ENCODE results near the gene TLR4.

Gene TLR4

GRCh38 chr9:117704024-117704575 is at the start of gene TLR4:
Gene TLR4, plus strand, starts transcription at chr9:117704403. Its CDS starts 70 bp downstream, at chr9:117704473.
- H3K4me3 ChIP-seq (ENCODE audit: low read length), result peak within 1 kb of the TSS; percentile 11
- H2AFZ ChIP-seq (ENCODE audit: low read depth, low read length), result peak within 1 kb of the TSS; percentile 80
- H3K9me3 ChIP-seq (ENCODE audit: low read length), result no peaks in the 10 kb centered on the region
- H3K4me1 ChIP-seq (ENCODE audit: insufficient read depth, low read length), result peaks cover 15% of the 10 kb centered on the region
- H3K36me3 ChIP-seq (ENCODE audit: insufficient read depth, low read length), result no peaks in the 10 kb centered on the region
- no peaks in the 10 kb centered on the region for H3K27me3 ChIP-seq (ENCODE audit: insufficient read depth, low read length)

- no peak overlapping the region for H2AFZ ChIP-seq (ENCODE audit: low read depth, low read length)
- no peaks in the 10 kb centered on the region for H3K9me3 ChIP-seq (ENCODE audit: low read length)
- H3K4me1 ChIP-seq (ENCODE audit: insufficient read depth, low read length), result no peaks in the 10 kb centered on the region
- H3K36me3 ChIP-seq (ENCODE audit: insufficient read depth, low read length), result no peaks in the 10 kb centered on the region
- H3K4me3 ChIP-seq (ENCODE audit: low read length), result no peak overlapping the region
- H3K27me3 ChIP-seq (ENCODE audit: insufficient read depth, low read length), result no peaks in the 10 kb centered on the region
These were observed 48.2 kb upstream of the TLR4 start for GRCh38 chr9:117656002-117656401.

- no peaks in the 10 kb centered on the region for H3K4me1 ChIP-seq (ENCODE audit: insufficient read depth, low read length)
- no peak overlapping the region for H3K4me3 ChIP-seq (ENCODE audit: low read length)
- H3K36me3 ChIP-seq (ENCODE audit: insufficient read depth, low read length), result no peaks in the 10 kb centered on the region
- no peaks in the 10 kb centered on the region for H3K9me3 ChIP-seq (ENCODE audit: low read length)
- no peak overlapping the region for H2AFZ ChIP-seq (ENCODE audit: low read depth, low read length)
- no peaks in the 10 kb centered on the region for H3K27me3 ChIP-seq (ENCODE audit: insufficient read depth, low read length)
These were observed 41.6 kb upstream of the TLR4 start for GRCh38 chr9:117662651-117663050.

DNA sequence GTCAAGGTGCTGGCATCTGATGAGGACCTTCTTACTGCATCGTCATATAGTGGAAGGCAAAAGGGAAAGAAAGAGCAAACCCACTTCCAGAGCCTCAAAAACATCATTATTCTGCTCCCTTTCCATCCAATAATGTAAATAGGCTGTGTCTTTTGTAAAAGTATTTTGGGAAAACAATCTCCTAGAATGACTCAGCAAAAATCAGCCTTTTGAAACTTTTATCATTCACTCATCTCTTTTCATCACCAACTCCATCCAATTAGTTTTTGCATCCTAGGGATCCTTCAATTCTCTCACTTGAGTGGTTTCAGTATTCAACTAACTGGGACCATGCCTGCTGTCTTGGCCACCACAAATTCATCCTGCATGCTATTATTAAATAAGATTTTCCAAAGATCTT is 39.8 kb upstream of the TLR4 start:
- Histone ChIP-seq H3K4me3 (ENCODE audit: low read length) (no peak overlapping the region), H3K4me1 (ENCODE audit: insufficient read depth, low read length) (no peaks in the 10 kb centered on the region), H3K27me3 (ENCODE audit: insufficient read depth, low read length) (no peaks in the 10 kb centered on the region), H3K36me3 (ENCODE audit: insufficient read depth, low read length) (no peaks in the 10 kb centered on the region), H2AFZ (ENCODE audit: low read depth, low read length) (no peak overlapping the region), H3K9me3 (ENCODE audit: low read length) (no peaks in the 10 kb centered on the region)

DNA sequence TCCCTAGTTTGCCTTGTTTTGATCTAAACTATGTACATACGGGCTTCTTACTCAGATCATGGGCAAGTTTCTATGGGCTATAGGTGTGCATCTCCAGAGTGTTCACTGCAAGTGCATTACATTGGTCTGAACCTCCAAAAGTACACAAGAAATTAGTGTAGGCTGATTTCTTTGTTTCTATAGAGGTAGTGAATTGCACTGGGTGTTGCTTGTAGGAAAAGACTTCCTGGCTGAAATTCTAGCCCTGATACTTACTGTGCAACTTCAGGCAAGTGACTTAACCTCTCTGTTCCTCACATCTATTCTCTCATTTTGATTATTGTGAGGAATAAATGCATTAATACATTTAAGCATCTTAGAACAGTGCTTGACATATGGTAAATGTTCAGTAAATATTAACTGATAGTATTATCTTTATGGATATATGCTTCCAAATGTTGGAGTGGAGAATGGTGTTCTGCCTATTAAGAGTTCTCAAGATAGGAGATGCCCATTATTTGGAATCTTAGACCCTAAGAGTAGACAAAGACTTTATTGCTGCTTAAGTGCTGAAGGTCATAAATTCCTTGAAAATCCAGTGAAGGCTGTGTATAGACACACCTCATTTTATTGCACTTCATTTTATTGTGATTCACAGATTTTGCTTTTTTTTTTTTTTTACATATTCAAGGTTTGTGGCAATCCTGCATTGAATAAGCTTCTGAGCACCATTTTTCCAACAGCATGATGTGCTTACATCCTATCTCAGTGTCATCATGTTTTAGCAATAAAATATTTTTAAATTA is 38.4 kb upstream of the TLR4 start:
- no peaks in the 10 kb centered on the region for H3K4me1 ChIP-seq (ENCODE audit: insufficient read depth, low read length)
- H3K9me3 ChIP-seq (ENCODE audit: low read length), result no peaks in the 10 kb centered on the region
- H3K27me3 ChIP-seq (ENCODE audit: insufficient read depth, low read length), result no peaks in the 10 kb centered on the region
- no peak overlapping the region for H3K4me3 ChIP-seq (ENCODE audit: low read length)
- no peaks in the 10 kb centered on the region for H3K36me3 ChIP-seq (ENCODE audit: insufficient read depth, low read length)
- no peak overlapping the region for H2AFZ ChIP-seq (ENCODE audit: low read depth, low read length)

- no peaks in the 10 kb centered on the region for H3K36me3 ChIP-seq (ENCODE audit: insufficient read depth, low read length)
- no peak overlapping the region for H3K4me3 ChIP-seq (ENCODE audit: low read length)
- H3K9me3 ChIP-seq (ENCODE audit: low read length), result no peaks in the 10 kb centered on the region
- H2AFZ ChIP-seq (ENCODE audit: low read depth, low read length), result no peak overlapping the region
- peaks cover 5% of the 10 kb centered on the region for H3K4me1 ChIP-seq (ENCODE audit: insufficient read depth, low read length)
- H3K27me3 ChIP-seq (ENCODE audit: insufficient read depth, low read length), result no peaks in the 10 kb centered on the region
These were observed 32.7 kb upstream of the TLR4 start for GRCh38 chr9:117671468-117671867.

DNA sequence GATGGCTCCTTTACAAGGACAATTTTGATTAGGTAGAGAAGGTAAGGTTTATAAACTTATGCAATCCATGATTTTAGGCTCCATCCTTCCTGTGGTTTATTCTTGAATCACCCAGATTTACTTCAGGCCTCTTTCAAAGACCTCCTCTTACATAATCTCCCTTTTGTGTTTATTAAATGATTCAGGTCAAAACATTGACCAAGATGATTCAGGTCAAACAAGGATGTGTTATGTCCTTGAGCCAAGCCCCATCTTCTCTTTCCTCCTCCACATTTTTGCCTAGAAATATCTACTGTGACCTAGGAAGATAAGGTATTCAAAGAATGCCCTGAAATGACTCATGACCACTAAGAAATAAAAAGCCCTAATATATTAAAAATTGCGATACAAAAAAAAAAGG is 31.8 kb upstream of the TLR4 start:
- H3K4me3 ChIP-seq (ENCODE audit: low read length), result no peak overlapping the region
- no peaks in the 10 kb centered on the region for H3K27me3 ChIP-seq (ENCODE audit: insufficient read depth, low read length)
- H3K4me1 ChIP-seq (ENCODE audit: insufficient read depth, low read length), result peaks cover 5% of the 10 kb centered on the region
- no peaks in the 10 kb centered on the region for H3K36me3 ChIP-seq (ENCODE audit: insufficient read depth, low read length)
- no peaks in the 10 kb centered on the region for H3K9me3 ChIP-seq (ENCODE audit: low read length)
- no peak overlapping the region for H2AFZ ChIP-seq (ENCODE audit: low read depth, low read length)

- Histone ChIP-seq H2AFZ (ENCODE audit: low read depth, low read length) (no peak overlapping the region), H3K27me3 (ENCODE audit: insufficient read depth, low read length) (no peaks in the 10 kb centered on the region), H3K9me3 (ENCODE audit: low read length) (no peaks in the 10 kb centered on the region), H3K4me1 (ENCODE audit: insufficient read depth, low read length) (peaks cover 5% of the 10 kb centered on the region), H3K36me3 (ENCODE audit: insufficient read depth, low read length) (no peaks in the 10 kb centered on the region), H3K4me3 (ENCODE audit: low read length) (no peak overlapping the region)
These were observed 26.6 kb upstream of the TLR4 start for GRCh38 chr9:117677572-117677971.

GRCh38 chr9:117678871-117679270 is 25.3 kb upstream of the TLR4 start:
- Histone ChIP-seq H2AFZ (ENCODE audit: low read depth, low read length) (no peak overlapping the region), H3K9me3 (ENCODE audit: low read length) (no peaks in the 10 kb centered on the region), H3K27me3 (ENCODE audit: insufficient read depth, low read length) (no peaks in the 10 kb centered on the region), H3K4me3 (ENCODE audit: low read length) (no peak overlapping the region), H3K4me1 (ENCODE audit: insufficient read depth, low read length) (no peaks in the 10 kb centered on the region), H3K36me3 (ENCODE audit: insufficient read depth, low read length) (no peaks in the 10 kb centered on the region)

- Histone ChIP-seq H3K9me3 (ENCODE audit: low read length) (no peaks in the 10 kb centered on the region), H3K27me3 (ENCODE audit: insufficient read depth, low read length) (no peaks in the 10 kb centered on the region), H3K4me3 (ENCODE audit: low read length) (no peak overlapping the region), H2AFZ (ENCODE audit: low read depth, low read length) (no peak overlapping the region), H3K36me3 (ENCODE audit: insufficient read depth, low read length) (no peaks in the 10 kb centered on the region), H3K4me1 (ENCODE audit: insufficient read depth, low read length) (no peaks in the 10 kb centered on the region)
These were observed 24.8 kb upstream of the TLR4 start for GRCh38 chr9:117679416-117679815.

- H3K27me3 ChIP-seq (ENCODE audit: insufficient read depth, low read length), result no peaks in the 10 kb centered on the region
- no peak overlapping the region for H3K4me3 ChIP-seq (ENCODE audit: low read length)
- no peaks in the 10 kb centered on the region for H3K4me1 ChIP-seq (ENCODE audit: insufficient read depth, low read length)
- no peaks in the 10 kb centered on the region for H3K9me3 ChIP-seq (ENCODE audit: low read length)
- no peaks in the 10 kb centered on the region for H3K36me3 ChIP-seq (ENCODE audit: insufficient read depth, low read length)
- no peak overlapping the region for H2AFZ ChIP-seq (ENCODE audit: low read depth, low read length)
These were observed 22.3 kb upstream of the TLR4 start for GRCh38 chr9:117681888-117682287.

- H2AFZ ChIP-seq (ENCODE audit: low read depth, low read length), result no peak overlapping the region
- H3K4me3 ChIP-seq (ENCODE audit: low read length), result no peak overlapping the region
- H3K9me3 ChIP-seq (ENCODE audit: low read length), result no peaks in the 10 kb centered on the region
- no peaks in the 10 kb centered on the region for H3K4me1 ChIP-seq (ENCODE audit: insufficient read depth, low read length)
- H3K36me3 ChIP-seq (ENCODE audit: insufficient read depth, low read length), result no peaks in the 10 kb centered on the region
- H3K27me3 ChIP-seq (ENCODE audit: insufficient read depth, low read length), result no peaks in the 10 kb centered on the region
These were observed 21.1 kb upstream of the TLR4 start for GRCh38 chr9:117682955-117683710.

DNA sequence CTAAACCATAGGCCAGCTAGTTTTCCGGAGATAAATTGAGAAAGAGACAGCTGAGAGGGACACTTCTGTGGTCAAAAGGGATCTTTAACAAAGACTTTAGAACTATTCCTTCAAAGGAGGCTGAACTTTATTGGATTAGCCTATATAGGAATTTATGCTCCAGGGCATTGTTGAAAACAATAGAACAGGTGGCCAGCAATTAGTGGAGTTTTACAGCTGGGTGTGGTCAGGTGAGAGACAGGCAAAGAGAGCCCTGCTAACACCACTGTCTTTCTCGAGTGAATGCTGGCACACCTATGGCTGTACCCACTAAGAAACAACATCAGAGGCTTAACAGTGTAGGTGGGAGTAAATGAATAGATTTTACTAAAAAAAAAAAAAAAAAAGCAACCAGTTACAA is 16.7 kb upstream of the TLR4 start:
- H3K4me3 ChIP-seq (ENCODE audit: low read length), result no peak overlapping the region
- no peak overlapping the region for H2AFZ ChIP-seq (ENCODE audit: low read depth, low read length)
- H3K4me1 ChIP-seq (ENCODE audit: insufficient read depth, low read length), result no peaks in the 10 kb centered on the region
- H3K9me3 ChIP-seq (ENCODE audit: low read length), result no peaks in the 10 kb centered on the region
- H3K27me3 ChIP-seq (ENCODE audit: insufficient read depth, low read length), result no peaks in the 10 kb centered on the region
- no peaks in the 10 kb centered on the region for H3K36me3 ChIP-seq (ENCODE audit: insufficient read depth, low read length)
